Stimulated activated CD4-positive, alpha-beta T cell treated with anti-CD3 and anti-CD28 coated beads, Interleukin-4, amount 100 ng/mL, for 1 hour (primary cell): ENCODE measurements around the gene COL26A1.
"Not testable (repeated sequence)": the region's sequence is repeated elsewhere in the genome, so short reads cannot be mapped to it uniquely, and the experiment has no call there.

Experiments used
- DNase-seq: peaks from one replicate; pipeline ENCODE4 v3.0.0-alpha.2; 2020

The COL26A1 gene

DNA sequence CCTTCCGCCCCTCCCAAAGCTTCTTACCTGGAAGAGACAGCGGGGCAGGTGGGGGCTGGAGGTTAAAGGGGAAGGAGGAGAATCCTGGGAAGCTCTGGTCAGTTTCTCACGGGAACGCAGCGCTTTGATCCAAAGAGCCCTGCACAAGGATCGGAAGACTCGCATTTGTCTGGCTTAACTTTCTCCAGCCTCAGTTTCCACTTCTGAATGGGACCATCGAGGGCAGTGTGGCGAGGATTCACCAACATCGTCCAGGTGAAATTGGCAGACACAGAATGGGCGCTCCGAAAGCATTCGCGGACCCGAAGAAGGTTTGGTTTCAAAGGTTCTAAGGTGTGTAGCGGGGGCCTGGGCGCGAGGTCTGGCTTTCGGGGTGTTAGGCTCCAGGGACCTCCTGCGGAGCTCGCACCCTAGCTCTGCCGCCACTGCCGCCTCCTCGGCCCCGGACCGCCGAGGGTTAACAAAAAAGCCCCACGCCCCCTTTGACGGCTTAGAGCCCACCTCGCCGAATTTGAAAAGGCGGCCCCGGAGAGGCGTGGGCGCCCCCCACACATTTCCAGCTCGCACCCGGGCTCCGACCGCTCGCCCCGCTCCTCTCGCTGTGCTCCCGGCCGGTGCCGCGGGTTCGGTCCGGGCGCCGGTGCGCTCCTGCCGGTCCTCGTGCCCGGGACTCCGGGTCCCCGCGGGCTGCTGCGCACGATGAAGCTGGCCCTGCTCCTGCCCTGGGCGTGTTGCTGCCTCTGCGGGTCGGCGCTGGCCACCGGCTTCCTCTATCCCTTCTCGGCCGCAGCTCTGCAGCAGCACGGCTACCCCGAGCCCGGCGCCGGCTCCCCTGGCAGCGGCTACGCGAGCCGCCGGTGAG lies at the start of gene COL26A1:
Gene COL26A1, plus strand, starts transcription at position 542 of the 862 bp plus-strand sequence. Its CDS starts 158 bp downstream, at position 700.
- peak; percentile 25 for DNase-seq

DNA sequence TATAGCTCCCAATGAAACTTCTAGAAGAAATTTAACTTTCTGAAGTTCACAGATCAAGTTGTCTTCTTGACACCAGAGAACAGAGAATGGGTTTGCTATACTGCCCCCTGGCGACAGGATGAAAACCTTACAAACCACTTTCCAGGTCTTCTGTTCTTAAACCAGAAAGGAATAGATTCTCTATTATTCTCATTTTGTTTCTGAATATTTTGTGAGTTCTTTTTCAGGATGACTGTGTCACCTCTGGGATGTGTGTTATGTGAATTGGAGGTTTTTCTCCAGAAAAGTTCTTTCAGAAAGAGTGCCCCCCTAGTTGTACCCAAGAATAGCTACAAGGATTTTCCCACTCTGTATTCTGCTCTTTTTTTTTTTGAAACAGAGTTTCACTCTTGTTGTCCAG lies 47.3 kb upstream of the COL26A1 start:
- DNase-seq: peak; percentile 32

GRCh38 chr7:101319401-101319800 lies 43.3 kb upstream of the COL26A1 start:
- no peak for DNase-seq

- DNase-seq: peak; percentile 84
Measured at GRCh38 chr7:101321491-101322401, 40.9 kb upstream of the COL26A1 start, which contains the start of gene IFT22. Gene IFT22 (minus strand): TSS chr7:101321812. CDS start chr7:101321709, 103 bp downstream.

- DNase-seq: no peak
Measured at GRCh38 chr7:101328159-101328558, 34.5 kb upstream of the COL26A1 start.

- DNase-seq: no peak
Measured at GRCh38 chr7:101330011-101330484, 32.6 kb upstream of the COL26A1 start.

GRCh38 chr7:101332026-101332425 lies 30.6 kb upstream of the COL26A1 start:
- no peak for DNase-seq

GRCh38 chr7:101333912-101334311 lies 28.8 kb upstream of the COL26A1 start:
- no peak for DNase-seq

DNA sequence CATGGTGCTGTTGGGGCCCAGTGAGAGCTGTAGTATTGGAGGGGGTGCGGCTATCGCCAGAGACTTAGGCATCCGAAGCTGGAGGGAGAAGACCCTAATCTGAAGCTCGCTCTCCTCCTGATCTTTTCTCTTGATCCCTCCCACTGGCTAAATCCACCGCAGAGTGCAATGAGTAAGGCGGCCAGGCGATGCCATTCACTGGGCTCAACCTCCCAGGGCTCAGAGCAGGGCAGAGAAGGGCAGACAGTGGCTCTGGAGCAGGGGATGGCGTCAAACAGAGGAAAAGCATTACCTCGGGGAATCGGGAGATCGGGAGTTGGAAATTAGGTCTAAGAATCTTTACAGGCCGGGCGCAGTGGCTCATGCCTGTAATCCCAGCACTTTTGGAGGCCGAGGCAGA lies 22.3 kb upstream of the COL26A1 start:
- DNase-seq: no peak

DNA sequence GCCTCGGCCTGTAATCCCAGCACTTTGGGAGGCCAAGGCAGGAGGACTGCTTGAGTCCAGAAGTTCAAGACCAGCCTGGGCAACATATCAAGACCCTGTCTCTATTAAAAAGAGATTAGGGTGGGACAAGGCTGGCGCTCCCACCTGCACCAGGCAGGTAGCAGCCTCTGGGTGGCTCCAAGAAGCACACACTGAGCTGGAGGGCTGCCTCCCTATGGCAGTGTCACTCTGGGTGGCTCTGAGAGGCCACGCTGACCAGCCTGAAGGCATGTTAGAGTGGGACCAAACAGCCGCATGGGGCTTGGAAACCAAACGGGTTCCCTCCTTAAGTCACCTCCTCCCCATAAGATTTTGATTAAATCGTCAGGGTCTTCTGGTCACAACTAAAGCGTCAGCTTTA lies 19.8 kb upstream of the COL26A1 start:
- no peak for DNase-seq

GRCh38 chr7:101347477-101347876 lies 15.2 kb upstream of the COL26A1 start:
- no peak for DNase-seq

GRCh38 chr7:101348456-101349067 lies 14.1 kb upstream of the COL26A1 start:
- DNase-seq: not testable (repeated sequence)

DNA sequence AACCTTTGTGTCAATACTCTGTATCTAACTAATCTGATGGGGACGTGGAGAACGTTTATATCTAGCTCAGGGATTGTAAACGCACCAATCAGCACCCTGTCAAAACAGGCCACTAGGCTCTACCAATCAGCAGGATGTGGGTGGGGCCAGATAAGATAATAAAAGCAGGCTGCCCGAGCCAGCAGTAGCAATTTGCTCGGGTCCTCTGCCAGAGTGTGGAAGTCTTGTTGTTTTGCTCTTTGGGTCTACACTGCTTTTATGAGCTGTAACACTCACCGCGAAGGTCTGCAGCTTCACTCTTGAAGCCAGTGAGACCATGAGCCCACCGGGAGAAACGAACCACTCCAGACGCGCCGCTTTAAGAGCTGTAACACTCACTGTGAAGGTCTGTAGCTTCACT lies 13.4 kb upstream of the COL26A1 start:
- not testable (repeated sequence) for DNase-seq

- no peak for DNase-seq
Measured at GRCh38 chr7:101352920-101353308, 9.8 kb upstream of the COL26A1 start.

- no peak for DNase-seq
Measured at GRCh38 chr7:101357433-101357832, 5.2 kb upstream of the COL26A1 start.

GRCh38 chr7:101363196-101363733 lies 590 bp downstream of the COL26A1 start:
- DNase-seq: peak; percentile 5

GRCh38 chr7:101363734-101364374 lies 1.2 kb downstream of the COL26A1 start:
- DNase-seq: peak; percentile 72

DNA sequence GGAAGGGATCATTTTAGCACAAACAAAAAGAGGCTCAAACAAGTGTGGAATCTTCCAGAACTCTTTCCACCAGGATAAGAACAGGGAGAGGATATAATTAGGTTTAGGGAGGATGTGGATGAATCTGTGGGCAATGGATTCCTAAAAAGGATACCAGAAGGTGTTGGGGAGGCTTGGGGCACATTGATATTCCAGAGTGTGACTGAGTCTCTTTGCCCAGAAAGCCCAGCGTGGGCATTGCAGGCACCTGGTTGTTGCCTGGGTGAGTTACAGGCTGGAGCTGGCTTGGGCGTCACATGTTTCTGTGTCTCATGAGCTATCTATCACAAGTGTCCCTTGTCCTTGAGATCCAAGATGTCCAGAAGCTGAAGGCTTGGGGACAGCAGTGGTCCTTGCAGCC lies 3.3 kb downstream of the COL26A1 start:
- no peak for DNase-seq

DNA sequence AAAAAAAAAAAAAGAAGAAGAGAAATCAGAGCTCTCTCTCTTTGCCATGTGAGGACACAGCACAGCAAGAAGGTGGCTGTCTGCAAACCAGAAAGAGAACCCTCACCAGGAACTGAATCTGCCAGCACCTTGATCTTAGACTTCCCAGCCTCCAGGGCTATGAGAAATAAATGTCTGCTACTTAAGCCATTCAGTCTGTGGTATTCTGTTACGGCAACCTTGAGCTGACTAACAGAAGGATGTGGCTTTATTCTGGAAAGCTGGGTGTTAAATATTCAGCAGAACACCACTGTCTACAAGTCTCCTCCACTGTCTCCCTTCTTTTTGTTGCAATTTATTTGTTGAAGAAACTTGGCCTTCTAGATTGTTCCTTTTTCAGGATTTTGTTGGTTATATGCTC lies 5.0 kb downstream of the COL26A1 start:
- DNase-seq: no peak

- no peak for DNase-seq
Measured at GRCh38 chr7:101368422-101369165, 5.9 kb downstream of the COL26A1 start.

DNA sequence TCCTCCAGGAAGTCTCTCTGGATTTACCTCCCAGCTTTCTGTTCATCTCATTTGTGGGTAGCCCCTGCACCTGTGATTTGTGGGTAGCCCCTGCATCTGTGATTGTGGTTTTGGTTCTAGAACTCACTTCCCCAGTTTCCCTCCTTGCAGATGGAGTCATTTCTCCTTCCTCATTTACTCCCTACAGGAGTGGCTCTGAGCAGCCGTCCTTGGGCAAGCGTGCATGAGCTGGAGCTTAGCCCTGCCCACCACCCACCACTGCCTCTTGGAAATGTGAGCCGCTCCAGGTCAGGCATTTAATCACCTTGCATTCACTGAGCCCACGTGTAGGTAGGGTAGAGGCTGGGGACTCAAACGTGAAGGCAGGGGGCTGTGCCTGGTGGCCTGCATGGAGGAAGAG lies 8.2 kb downstream of the COL26A1 start:
- DNase-seq: no peak
